NCI-H2029 (cell line): ENCODE data around the gene GOLGA8B.
"Not testable (repeated sequence)": the region's sequence is repeated elsewhere in the genome, so short reads cannot be mapped to it uniquely, and the experiment has no call there.

Experiments
- DNase-seq: peaks from one replicate; lab custom pipeline; 2025; lab: John Stamatoyannopoulos, UW

GOLGA8B gene

DNA sequence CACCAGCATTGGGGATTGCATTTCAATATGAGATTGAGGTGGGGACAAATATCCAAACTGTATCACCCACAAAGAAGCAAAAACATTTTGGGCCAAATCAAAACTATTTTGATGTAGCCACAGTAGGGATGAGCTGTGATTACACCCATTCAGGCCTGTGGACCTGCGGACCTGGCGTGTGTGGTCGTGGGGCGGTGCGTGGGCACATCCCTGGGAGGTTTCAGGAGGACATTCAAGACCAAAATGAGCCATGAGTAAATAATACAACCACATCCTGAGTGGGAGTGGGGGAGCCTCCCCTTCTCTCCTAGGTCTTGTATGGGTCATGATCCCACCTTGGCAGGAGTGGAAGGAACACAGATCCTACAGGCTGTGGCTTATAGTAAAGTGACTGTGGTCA, 23.7 kb downstream of the GOLGA8B start:
- DNase-seq = not testable (repeated sequence)

DNA sequence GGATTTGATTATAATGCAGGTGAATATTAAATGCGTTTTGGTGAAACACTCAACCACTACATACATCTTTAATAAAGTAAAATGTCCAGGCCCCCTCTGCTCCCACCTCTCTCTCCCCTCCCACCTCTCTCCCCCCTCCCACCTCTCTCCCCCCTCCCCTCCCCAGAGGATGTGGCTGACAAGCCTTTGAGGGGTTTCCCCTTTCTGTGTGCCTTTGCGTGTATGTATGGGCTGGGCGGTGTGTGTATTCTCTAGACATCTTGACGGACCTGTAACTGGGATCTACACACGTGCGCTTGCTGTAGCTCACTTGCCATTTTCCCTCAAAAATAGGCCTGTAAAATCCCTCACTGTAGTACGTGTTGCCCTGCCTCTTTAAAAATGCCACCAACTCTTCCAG, 28.3 kb downstream of the GOLGA8B start:
- not testable (repeated sequence) for DNase-seq

DNA sequence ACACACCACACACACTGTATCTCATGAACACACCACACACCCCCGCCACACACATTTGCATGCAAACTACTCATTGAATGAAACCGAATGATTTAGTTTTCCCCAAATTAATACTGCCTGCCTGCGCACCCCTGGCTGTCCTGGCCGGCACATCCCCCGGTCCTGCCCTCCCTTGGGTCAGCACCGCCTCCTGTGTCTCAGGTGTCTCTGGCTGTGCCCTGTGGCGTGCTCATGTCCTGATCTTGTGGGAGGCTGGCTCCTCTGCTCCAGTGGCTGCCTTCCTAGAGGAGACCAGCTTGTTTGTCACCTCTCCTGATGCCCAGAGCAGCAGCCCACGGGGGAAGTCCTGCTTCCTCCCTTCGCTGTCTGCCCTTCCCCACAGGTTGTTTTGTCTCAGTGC, 28.7 kb downstream of the GOLGA8B start:
- DNase-seq = not testable (repeated sequence)

- not testable (repeated sequence) for DNase-seq
These were observed 29.3 kb downstream of the GOLGA8B start for GRCh38 chr15:34554126-34554525.

DNA sequence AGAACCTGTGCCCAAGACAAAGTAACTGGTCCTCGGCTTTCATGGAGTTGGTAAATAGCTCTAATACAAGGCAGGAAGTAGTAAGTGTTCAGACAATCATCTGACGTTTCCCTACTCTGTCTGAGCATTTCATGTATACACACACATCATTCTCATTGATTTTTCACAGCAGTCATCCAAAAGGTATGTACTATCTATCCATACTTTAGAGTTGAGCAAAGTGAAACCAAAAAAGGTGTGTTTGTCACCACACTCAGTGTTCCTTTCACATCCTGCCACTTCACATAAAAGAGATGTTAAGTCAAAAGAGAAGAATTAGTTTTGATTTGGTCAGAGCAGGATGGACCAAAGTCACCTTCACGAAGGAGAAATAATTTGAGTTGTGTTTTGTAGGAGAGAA, 33.3 kb downstream of the GOLGA8B start:
- DNase-seq = not testable (repeated sequence)

GRCh38 chr15:34549381-34549809, 34.1 kb downstream of the GOLGA8B start:
- not testable (repeated sequence) for DNase-seq

DNA sequence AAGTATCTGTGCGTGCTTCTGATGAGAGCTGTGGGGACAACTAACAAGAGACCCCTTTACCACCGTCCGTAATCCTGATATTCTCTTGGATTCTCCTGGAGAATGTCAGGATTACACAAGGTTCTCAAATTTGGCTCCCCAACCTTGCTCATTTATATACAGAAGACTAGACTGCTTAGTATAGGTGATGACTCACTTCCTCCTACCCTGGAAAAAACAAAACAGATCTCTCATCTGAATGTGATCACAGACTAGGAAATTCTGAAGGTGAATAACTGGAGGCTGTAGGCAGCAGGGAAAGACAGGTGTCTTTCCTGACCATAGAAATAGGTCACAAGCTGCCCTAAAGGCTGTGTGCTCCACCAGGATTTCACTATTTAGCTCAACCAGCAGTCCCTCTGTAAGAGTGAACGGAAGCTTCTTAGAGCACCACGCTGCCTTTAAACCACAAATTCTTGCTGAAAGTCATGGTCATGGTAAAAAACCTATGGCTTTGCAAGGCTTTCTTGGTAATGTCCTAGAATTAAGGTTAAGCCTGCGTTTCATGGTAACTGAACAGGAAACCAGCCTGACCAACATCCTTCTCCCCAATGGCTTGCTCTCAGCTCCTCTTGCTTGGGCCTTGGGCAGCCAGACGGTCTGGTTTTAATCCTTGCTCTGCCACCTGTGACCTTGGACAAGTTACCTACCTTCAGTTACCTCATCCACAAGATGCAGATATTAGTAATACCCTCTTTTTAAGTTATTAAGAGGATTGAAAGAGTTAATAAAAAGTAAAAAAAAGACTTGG, 39.4 kb downstream of the GOLGA8B start:
- DNase-seq = not testable (repeated sequence)

DNA sequence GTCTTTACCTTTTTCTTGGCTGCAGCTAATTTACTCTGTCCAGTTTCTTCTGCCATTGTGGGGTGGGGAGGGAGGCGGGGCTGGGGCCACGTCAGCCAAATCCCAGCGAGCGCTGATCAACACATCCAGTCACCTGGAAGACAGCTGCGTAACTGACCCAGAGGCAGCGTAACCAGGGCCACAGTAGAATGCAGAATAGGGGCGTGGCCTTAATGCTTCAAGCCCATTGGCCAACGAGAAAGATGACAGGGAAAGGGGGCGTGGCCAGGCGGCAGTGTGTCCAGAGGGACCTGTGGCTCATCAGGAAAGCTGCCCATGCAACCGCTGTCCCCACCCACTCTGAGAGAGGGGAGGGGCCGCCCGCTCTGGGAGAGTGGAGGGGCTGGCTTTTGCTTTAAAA, 47.6 kb downstream of the GOLGA8B start:
- not testable (repeated sequence) for DNase-seq
